Thymus (tissue), 11 donors: ENCODE data around the gene HUNK. TPM values are rescaled to one million over a fixed set of nuclear protein-coding genes. Genes with fewer than 3 reads are reported as not detected.

Experiments
- DNase-seq, 9 donors: peaks; one replicate each; pipeline ENCODE4 v3.0.0-alpha.2; 2013; ENCODE audit warnings: low spot score in 9 of 9, low read depth in 6 of 9, missing footprints in 1 of 9
- H3K27ac ChIP-seq, 2 donors: one replicate each; pipeline ENCODE4 v1.5.1; 2013; ENCODE audit warnings: control low read depth in 1 of 2, low read depth in 1 of 2, low read length in 1 of 2, mild to moderate bottlenecking in 1 of 2, moderate library complexity in 1 of 2
- H3K27me3 ChIP-seq, 2 donors: one replicate each; pipeline ENCODE4 v1.5.1; 2013; ENCODE audit warnings: low read length in 1 of 2; ENCODE audit not compliant: control insufficient read depth in 2 of 2, insufficient read depth in 1 of 2
- H3K36me3 ChIP-seq, 2 donors: one replicate each; pipeline ENCODE4 v1.5.1; 2013; ENCODE audit warnings: low read length in 1 of 2, mild to moderate bottlenecking in 1 of 2, moderate library complexity in 1 of 2; ENCODE audit not compliant: control insufficient read depth in 2 of 2, insufficient read depth in 2 of 2
- H3K4me1 ChIP-seq, 2 donors: one replicate each; pipeline ENCODE4 v1.5.1; 2013; ENCODE audit warnings: low read length in 2 of 2; ENCODE audit not compliant: control insufficient read depth in 2 of 2, insufficient read depth in 2 of 2
- H3K4me3 ChIP-seq, 2 donors: one replicate each; pipeline ENCODE4 v1.5.1; 2013; ENCODE audit warnings: low read length in 2 of 2, control low read depth in 1 of 2, mild to moderate bottlenecking in 1 of 2
- H3K9me3 ChIP-seq, 2 donors: one replicate each; pipeline ENCODE4 v1.5.1; 2013; ENCODE audit warnings: low read length in 1 of 2, mild to moderate bottlenecking in 1 of 2; ENCODE audit not compliant: control insufficient read depth in 2 of 2, insufficient read depth in 1 of 2
- WGBS: extraction: QIAGEN DNeasy Blood & Tissue Kit; methylation state at CpG from one replicate; pipeline ENCODE4 v1.1.7; 2013; 5-methylcytosine and 5-hydroxymethylcytosine counted together
- polyA plus RNA-seq: library from polyadenylated mRNA; stranded (reverse); fragments of 200-250 nt; gene quantifications from one replicate; pipeline ENCODE4 v1.2.3, GENCODE V29; 2013
- total RNA-seq: library from RNA; stranded (reverse); fragments of 120-200 nt; gene quantifications from one replicate; pipeline ENCODE4 v1.2.4, GENCODE V29; 2013
- donor health status: healthy.

HUNK gene
- total and polyA plus RNA-seq, 2 donors: 0.21 to 1.1 TPM

DNA sequence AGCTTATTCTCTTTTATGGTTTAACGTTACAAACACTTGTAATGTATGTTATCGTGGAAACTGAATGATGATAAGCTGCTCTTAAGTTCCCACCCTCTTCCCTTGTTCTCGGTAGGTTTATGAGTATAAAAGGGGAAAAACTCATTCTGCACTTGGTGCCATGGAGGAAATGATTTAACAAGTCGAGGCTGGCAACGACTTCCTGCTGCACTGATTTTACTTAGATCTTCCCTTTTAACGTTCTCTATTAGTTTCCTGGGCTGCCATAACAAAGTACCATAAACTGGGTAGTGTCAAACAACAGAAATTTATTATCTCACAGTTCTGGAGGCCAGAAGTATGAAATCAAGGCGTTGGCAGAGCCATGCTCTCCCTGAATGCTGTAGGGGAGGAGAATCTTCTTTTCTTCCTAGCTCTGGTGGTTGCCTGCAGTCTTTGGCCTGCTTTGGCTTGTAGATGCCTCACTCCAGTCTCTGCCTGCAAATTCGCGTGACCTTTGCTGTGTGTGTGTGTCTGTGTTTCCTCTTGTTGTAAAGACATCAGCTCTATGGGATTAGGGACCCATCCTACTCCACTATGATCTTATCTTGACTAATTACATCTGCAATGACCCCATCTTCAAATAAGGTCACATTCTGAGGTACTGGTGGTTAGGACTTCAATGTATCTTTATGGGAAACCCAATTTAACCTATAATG is 26.3 kb downstream of the HUNK start:
- no peaks in the 10 kb centered on the region for H3K4me1 ChIP-seq
- H3K27ac ChIP-seq: no peak overlapping the region
- H3K36me3 ChIP-seq: no peaks in the 10 kb centered on the region
- H3K9me3 ChIP-seq: no peaks in the 10 kb centered on the region
- no peak overlapping the region for H3K4me3 ChIP-seq
- WGBS: 22% methylated on average over 9 of the region's 9 CpGs
- no peaks in the 10 kb centered on the region for H3K27me3 ChIP-seq
- no peak for DNase-seq

DNA sequence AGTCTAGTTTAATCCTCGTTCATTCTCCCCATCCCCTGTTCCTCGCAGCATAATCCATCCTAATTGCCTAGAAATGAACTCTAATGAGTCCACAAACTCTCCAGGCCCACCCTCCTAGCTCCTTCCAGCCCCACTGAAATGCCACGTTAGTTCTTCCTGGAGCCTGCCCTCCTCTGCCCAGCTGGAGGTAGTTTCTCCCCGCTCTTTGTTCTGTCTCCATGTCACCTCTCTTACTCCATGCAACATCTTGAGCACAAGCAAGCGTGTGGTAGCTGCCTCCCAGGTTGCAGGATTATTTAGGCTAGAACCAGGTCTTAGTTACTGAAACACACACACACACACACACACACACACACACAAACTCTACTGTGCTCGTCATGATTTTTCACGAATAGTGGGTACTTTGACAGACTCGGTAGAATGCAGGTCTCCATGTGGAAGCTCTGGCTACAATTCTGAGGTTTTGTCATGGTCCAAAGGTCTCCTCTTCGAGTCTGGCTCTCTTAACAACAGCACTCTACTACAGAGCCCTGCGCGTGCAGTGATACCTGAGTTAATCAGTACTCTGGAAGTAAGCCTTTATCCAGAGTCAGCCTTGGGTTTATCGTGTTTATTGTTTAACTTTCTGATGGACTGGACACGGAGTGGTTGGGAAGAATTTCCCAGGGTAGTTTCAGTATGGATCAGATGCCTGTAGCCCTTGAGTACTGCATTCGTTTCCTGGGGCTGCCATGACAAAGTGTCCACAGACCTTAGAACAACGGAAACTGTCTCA is 27.5 kb downstream of the HUNK start:
- 90% methylated on average over 15 of the region's 15 CpGs for WGBS
- no peaks in the 10 kb centered on the region for H3K36me3 ChIP-seq
- no peak overlapping the region for H3K4me3 ChIP-seq
- H3K27me3 ChIP-seq: no peaks in the 10 kb centered on the region
- no peak overlapping the region for H3K27ac ChIP-seq
- no peak for DNase-seq
- H3K4me1 ChIP-seq: no peaks in the 10 kb centered on the region
- H3K9me3 ChIP-seq: no peaks in the 10 kb centered on the region

DNA sequence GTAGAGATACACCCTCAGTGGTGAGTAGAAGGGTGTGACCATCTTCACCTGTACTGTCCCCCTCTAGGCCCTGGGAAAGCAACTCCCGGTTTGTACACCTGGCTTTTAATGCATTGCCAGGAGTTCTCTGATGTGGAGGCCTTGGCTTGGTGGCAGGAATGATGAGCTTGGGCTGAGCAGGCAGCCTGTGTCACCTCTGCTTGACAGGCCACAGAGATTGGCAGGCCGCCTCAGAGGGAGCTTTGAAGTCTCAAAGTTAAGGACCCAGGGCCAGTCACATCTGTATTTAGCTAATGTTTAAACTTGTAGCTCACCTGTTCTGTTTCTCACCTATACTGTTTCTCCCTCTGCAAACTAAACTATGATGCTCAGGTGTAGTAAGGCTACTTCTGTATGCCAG is 28.5 kb downstream of the HUNK start:
- DNase-seq: no peak
- WGBS: 91% methylated on average over 2 of the region's 2 CpGs

DNA sequence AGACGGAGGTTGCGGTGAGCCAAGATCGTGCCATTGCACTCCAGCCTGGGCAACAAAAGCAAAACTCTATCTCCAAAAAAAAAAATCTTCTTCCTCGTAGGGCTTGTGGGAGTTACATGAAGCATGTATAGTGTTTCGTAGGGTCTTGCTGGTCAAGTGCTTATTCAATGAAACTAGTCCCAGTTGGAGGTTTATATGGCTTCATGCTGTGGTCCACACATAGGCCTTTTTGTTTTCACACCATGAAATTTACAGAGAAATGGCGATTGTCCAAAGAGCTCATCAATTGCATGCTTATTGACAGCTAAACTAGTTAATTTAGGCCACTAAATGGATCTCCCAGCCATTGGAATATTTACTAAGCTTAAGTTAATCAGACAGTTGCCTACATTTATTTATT is 29.6 kb downstream of the HUNK start:
- H3K27ac ChIP-seq: no peak overlapping the region
- 94% methylated on average over 6 of the region's 6 CpGs for WGBS
- no peak overlapping the region for H3K4me3 ChIP-seq
- H3K27me3 ChIP-seq: no peaks in the 10 kb centered on the region
- no peaks in the 10 kb centered on the region for H3K9me3 ChIP-seq
- no peak for DNase-seq
- no peaks in the 10 kb centered on the region for H3K4me1 ChIP-seq
- H3K36me3 ChIP-seq: no peaks in the 10 kb centered on the region

More for the DNA sequence above, 28.5 kb downstream of the HUNK start:
- Histone ChIP-seq H3K27ac (no peak overlapping the region), H3K27me3 (no peaks in the 10 kb centered on the region), H3K4me3 (no peak overlapping the region), H3K36me3 (no peaks in the 10 kb centered on the region), H3K4me1 (no peaks in the 10 kb centered on the region), H3K9me3 (no peaks in the 10 kb centered on the region)

DNA sequence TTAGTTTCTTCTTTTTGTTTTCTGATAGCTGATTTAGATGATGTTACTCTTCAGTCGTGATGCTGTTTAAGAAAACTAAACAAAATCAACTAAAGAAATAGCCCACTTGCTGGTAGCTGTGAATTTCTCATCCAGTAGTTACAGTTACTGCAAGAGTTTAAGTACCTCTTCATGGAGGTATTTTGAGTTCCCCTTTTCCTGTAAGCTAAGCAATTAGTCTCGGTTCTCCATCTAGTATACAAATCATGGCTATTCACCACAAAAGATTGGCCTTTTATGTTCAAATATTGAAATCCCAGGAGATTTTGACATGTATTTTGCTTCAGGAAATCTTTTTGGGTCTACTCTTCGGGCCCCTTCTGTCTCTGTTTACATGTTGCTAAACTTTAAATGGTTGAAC is 31.1 kb downstream of the HUNK start:
- H3K4me1 ChIP-seq: no peaks in the 10 kb centered on the region
- H3K27me3 ChIP-seq: peaks cover 3 to 8% of the 10 kb centered on the region in 2 donors
- no peaks in the 10 kb centered on the region for H3K9me3 ChIP-seq
- no peak for DNase-seq
- no peak overlapping the region for H3K27ac ChIP-seq
- H3K4me3 ChIP-seq: no peak overlapping the region
- 59% methylated on average over 3 of the region's 3 CpGs for WGBS
- no peaks in the 10 kb centered on the region for H3K36me3 ChIP-seq

DNA sequence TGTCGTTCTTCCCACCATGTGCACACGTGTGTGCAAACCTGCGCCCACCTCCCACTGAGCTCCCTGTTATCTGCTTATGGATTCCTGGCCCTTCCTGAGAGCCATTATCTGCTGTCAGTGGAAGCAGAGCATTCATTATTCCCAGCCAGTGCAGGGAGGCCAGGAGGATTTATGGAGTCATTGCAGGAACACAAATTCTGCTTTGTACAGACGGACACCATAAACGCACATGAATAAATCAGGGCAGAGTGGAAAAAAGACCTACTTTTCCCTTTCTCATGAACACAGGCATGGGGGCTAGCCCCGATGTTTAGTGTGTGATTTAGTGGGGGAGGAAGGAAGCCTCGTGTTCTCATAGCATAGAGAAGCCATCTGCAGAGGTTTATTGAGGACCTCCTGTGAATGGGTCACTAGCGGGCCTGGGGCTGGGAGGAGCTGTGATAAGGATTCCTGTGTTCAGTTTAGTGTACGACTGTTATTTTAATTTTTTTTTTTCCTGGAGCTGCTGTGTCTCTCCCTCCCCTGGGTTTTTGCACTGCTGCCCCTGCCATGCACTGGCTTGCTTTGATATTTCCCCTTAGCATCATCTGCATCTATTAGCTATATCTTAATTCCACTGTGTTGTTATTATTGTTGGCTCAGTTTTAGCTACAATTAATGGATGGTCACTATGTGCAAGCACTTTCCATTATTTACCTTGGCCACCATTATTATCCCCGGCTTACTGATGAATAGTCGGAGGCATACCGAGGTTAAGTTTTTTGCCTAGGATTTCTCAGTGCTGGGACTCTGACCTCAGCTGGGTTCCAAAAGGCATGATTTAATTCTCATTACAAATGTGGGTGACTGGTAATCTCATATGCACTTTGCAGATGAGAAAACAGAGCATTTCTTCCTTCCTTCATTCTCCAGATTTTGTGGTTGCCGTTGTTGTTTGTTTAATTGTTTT is 33.0 kb downstream of the HUNK start:
- H3K9me3 ChIP-seq: no peaks in the 10 kb centered on the region
- no peaks in the 10 kb centered on the region for H3K4me1 ChIP-seq
- no peak overlapping the region for H3K27ac ChIP-seq
- 68% methylated on average over 13 of the region's 13 CpGs for WGBS
- no peak overlapping the region for H3K4me3 ChIP-seq
- no peaks in the 10 kb centered on the region for H3K36me3 ChIP-seq
- DNase-seq: no peak
- H3K27me3 ChIP-seq: peaks cover 5 to 18% of the 10 kb centered on the region in 2 donors

DNA sequence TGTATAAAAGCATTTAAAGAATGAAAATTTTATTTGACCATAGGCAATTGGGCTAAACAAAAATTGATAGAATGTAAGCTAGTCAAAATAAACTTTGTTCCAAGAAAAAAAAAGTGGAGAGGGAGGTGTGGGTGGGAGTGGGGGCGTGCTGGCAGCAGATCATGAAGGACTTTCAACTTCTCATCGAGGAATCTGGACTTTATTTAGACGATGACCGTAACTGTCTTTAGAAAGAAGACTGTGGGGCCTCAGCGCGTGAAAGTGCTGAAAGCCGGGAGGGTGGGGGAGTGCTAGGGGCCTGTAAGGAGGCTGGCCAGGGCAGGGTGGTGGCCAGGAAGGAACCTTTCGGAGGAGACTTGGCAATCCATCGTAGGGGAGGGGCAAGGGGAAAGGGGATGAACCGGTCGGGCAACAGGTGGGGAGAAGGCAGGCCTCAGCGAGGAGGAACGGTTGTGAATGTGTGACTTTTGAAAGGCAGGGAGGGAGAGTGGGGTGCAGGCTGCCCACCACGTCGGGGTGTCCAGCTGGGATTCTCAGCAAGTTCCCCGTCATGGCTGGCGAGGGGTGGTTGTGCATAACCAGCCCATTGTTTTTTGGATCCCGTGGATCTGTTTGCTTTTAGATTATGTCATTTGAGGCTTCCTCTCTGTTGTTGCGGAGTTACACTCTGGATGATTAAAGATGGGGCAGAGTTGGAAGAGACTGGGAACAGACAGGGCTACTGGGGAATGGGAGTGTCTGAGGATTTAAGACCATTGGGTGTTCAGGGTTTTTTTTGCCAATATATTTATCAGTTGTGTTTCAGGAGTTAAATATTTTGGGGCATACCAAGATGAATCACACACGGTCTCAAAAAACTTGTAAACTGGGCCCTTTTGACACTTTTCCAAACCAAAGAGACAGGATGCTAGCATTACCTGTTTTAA is 35.5 kb downstream of the HUNK start:
- Histone ChIP-seq H3K9me3 (no peaks in the 10 kb centered on the region), H3K4me3 (no peak overlapping the region), H3K27ac (no peak overlapping the region), H3K36me3 (no peaks in the 10 kb centered on the region), H3K4me1 (no peaks in the 10 kb centered on the region), H3K27me3 (peaks cover 5 to 18% of the 10 kb centered on the region in 2 donors)
- WGBS: 46% methylated on average over 20 of the region's 20 CpGs
- DNase-seq: no peak
